ENCODE results near the gene SRPK2. TPM values are rescaled to one million over a fixed set of nuclear protein-coding genes. Genes with fewer than 3 reads are reported as not detected.

The SRPK2 gene
- total RNA-seq, 4 donors from 2014 or later, result 41.0 to 87.1 (median 67.1) TPM

DNA sequence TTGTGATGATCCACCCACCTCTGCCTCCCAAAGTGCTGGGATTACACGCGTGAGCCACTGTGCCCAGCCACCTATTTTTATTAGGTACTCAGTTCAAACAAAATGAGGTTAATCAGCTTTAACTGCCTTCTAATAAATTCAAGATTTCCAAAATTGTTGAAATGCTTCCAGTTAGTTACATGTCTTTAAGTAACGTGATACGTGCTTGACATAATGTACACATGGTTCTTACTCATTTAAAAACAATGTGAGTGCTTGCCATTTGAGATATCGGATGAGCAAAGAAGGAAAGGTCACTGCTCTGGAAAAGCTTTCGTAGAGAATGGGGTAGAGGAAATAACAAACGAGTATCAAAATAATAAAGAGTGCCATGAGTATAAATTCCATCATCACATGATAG is 291.1 kb downstream of the SRPK2 start:
- DNase-seq (ENCODE audit: low spot score in 2 of 2), result no peak
- 70 to 74% methylated on average over 7 of the region's 7 CpGs for WGBS, 2 donors
- H3K4me3 ChIP-seq (ENCODE audit: low read depth, poor library complexity, severe bottlenecking), result no peak overlapping the region
- intact Hi-C loops (cut with DNase I; ENCODE audit: low total_unique reads), result no loop called here
- TF ChIP-seq POLR2A (IDR thresholded peaks at IDR 0.05), result no peak
- TF ChIP-seq, protein P1, sequence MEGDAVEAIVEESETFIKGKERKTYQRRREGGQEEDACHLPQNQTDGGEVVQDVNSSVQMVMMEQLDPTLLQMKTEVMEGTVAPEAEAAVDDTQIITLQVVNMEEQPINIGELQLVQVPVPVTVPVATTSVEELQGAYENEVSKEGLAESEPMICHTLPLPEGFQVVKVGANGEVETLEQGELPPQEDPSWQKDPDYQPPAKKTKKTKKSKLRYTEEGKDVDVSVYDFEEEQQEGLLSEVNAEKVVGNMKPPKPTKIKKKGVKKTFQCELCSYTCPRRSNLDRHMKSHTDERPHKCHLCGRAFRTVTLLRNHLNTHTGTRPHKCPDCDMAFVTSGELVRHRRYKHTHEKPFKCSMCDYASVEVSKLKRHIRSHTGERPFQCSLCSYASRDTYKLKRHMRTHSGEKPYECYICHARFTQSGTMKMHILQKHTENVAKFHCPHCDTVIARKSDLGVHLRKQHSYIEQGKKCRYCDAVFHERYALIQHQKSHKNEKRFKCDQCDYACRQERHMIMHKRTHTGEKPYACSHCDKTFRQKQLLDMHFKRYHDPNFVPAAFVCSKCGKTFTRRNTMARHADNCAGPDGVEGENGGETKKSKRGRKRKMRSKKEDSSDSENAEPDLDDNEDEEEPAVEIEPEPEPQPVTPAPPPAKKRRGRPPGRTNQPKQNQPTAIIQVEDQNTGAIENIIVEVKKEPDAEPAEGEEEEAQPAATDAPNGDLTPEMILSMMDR (IDR thresholded peaks at IDR 0.05), result no peak

GRCh38 chr7:105096306-105096705 is 292.4 kb downstream of the SRPK2 start:
- intact Hi-C loops (cut with DNase I; ENCODE audit: low total_unique reads), result no loop called here
- DNase-seq (ENCODE audit: low spot score in 2 of 2), result no peak
- no peak for TF ChIP-seq POLR2A (IDR thresholded peaks at IDR 0.05)
- TF ChIP-seq, protein P1 (IDR thresholded peaks at IDR 0.05), result no peak
- 87 to 90% methylated on average over 3 of the region's 3 CpGs for WGBS, 2 donors
- no peak overlapping the region for H3K4me3 ChIP-seq (ENCODE audit: low read depth, poor library complexity, severe bottlenecking)

GRCh38 chr7:105094966-105095365 is 293.8 kb downstream of the SRPK2 start:
- no peak for DNase-seq (ENCODE audit: low spot score in 2 of 2)
- H3K4me3 ChIP-seq (ENCODE audit: low read depth, poor library complexity, severe bottlenecking), result no peak overlapping the region
- intact Hi-C loops (cut with DNase I; ENCODE audit: low total_unique reads), result no loop called here
- TF ChIP-seq, protein P1 (IDR thresholded peaks at IDR 0.05), result no peak
- no peak for TF ChIP-seq POLR2A (IDR thresholded peaks at IDR 0.05)

DNA sequence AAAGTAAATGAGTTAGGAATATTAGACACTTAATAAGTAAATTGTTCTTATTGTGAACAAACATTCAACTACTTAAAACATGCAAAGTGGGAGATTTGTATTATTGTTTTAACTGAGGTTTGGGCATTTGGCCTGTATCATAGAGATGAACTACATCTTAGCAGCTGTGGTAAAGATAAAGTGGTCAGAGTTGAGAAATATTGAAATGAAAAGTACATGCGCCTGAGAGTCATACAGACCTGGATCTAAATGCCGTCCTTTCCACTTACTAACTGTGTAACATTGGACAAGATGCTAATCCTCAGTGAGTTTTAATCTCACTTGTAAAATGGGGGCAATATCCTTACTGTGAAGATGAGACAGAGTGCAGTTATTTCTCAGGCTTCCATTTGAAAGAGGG is 300.3 kb downstream of the SRPK2 start:
- DNase-seq (ENCODE audit: low spot score in 2 of 2), result no peak
- no peak overlapping the region for H3K4me3 ChIP-seq (ENCODE audit: low read depth, poor library complexity, severe bottlenecking)
- no peak for TF ChIP-seq POLR2A (IDR thresholded peaks at IDR 0.05)
- TF ChIP-seq, protein P1 (IDR thresholded peaks at IDR 0.05), result no peak
- WGBS, 2 donors, result 86 to 91% methylated on average over 2 of the region's 2 CpGs
- intact Hi-C loops (cut with DNase I; ENCODE audit: low total_unique reads), result no loop called here

DNA sequence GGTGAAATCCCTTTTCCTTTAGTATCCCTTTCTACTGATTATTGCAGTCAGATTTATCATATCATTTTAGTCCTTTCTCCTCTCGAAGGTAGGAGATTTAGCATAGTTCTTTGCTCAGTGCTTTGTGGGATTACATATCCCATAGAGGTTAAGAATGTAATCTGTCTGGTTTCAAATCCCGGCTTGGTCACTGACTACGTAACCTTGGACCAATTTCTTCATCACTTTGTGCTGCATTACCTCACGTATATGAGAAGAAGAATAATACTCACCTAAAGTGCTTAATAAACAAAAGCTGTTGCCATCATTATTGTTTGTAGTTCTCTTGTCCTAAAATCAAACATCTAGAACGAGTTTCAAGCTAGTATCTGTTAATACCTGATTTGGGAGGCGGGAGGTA is 300.7 kb downstream of the SRPK2 start:
- TF ChIP-seq, protein P1 (IDR thresholded peaks at IDR 0.05), result no peak
- H3K4me3 ChIP-seq (ENCODE audit: low read depth, poor library complexity, severe bottlenecking), result no peak overlapping the region
- DNase-seq (ENCODE audit: low spot score in 2 of 2), result no peak
- WGBS, 2 donors, result 82 to 92% methylated on average over 6 of the region's 6 CpGs
- intact Hi-C loops (cut with DNase I; ENCODE audit: low total_unique reads), result no loop called here

DNA sequence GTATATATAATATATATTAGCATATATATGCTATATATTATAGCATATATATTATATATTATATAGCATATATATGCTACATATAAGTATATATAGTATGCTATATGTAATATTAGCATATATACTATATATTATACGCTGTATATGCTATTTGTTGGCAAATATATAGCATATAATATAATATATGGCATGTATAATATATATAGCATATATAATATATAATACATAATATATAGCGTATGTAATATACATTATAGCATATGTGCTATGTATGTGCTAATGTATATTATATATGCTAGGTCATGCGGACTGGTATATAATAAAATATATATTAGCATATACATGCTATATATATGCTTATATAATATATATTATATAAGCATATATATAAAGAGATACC is 301.9 kb downstream of the SRPK2 start:
- no peak overlapping the region for H3K4me3 ChIP-seq (ENCODE audit: low read depth, poor library complexity, severe bottlenecking)
- intact Hi-C loops (cut with DNase I; ENCODE audit: low total_unique reads), result no loop called here
- 95 to 97% methylated on average over 3 of the region's 3 CpGs for WGBS, 2 donors
- TF ChIP-seq, protein P1 (IDR thresholded peaks at IDR 0.05), result no peak
- no peak for TF ChIP-seq POLR2A (IDR thresholded peaks at IDR 0.05)
- no peak for DNase-seq (ENCODE audit: low spot score in 2 of 2)
